ENCODE measurements around the gene SSNA1.

GRCh38 chr9:137143459-137143858 is 45.0 kb upstream of the SSNA1 start:
- TF ChIP-seq CTCF (IDR thresholded peaks at IDR 0.05): no peak
- no peak for TF ChIP-seq EP300 (IDR thresholded peaks at IDR 0.05)
- TF ChIP-seq POLR2A (IDR thresholded peaks at IDR 0.05): no peak
- TF ChIP-seq POLR2AphosphoS5 (IDR thresholded peaks at IDR 0.05): no peak
